ENCODE data around the gene SLC15A4.

The SLC15A4 gene

DNA sequence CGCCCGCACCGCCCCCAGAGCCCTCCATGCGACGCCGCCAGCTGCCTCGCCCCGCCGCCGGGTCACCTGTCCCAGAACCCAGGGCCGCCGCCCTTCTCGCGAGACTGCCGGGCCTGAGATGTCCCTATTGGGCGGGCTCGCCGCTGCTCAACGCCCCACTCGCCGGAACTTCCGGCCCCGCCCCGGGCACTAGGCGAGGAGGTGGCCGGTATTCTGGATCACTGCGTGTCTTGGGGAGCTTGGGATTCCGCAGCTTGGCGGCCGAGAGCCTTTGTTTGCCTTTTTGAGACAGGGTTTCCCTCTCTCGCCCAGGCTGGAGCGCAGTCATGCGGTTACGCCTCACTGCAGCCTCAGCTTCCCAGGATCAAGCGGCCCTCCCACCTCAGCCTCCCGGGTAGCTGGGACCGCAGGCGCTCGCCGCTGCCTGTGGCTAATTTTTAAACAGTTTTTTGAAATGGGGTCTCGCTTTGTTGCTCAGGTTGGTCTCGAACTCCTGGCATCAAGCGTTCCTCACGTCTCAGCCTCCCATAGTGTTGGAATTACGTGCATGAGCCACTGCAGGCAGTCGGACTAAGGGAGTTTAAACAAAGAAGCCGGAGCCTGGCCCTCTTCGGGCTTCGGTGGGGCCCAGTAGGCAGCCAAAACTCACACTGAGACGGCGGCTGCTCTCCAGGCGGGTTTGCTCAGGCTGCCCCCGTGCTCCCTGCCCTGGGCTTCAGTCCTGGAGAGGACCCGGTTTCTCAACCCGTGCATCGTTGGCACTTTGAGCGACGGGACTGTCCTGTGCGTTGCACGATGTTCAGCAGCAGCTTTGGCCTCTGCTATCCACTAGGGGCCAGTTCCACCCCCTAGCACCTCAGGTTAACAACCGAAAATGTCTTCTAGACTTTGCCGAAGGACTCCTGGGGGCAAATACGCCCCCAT lies at the start of gene SLC15A4:
TSS of gene SLC15A4 (minus strand) at position 43 of the 924 bp plus-strand sequence. CDS start at position 28, 15 bp downstream.
- H3K4me2 ChIP-seq: peak within 1 kb of the TSS; percentile 48
- H3K79me2 ChIP-seq (ENCODE audit: insufficient read depth, low read depth): peaks cover 35% of the 10 kb centered on the region; the same call in 1 of the 2 replicates
- H3K9ac ChIP-seq: peak within 1 kb of the TSS; percentile 60; the same call in 1 of the 2 replicates
- H3K36me3 ChIP-seq (ENCODE audit: insufficient read depth): no peaks in the 10 kb centered on the region
- no peaks in the 10 kb centered on the region for H3K4me1 ChIP-seq (ENCODE audit: low read depth, poor library complexity, severe bottlenecking)
- H4K20me1 ChIP-seq (ENCODE audit: insufficient read depth): no peaks in the 10 kb centered on the region
- TF ChIP-seq, protein P1, sequence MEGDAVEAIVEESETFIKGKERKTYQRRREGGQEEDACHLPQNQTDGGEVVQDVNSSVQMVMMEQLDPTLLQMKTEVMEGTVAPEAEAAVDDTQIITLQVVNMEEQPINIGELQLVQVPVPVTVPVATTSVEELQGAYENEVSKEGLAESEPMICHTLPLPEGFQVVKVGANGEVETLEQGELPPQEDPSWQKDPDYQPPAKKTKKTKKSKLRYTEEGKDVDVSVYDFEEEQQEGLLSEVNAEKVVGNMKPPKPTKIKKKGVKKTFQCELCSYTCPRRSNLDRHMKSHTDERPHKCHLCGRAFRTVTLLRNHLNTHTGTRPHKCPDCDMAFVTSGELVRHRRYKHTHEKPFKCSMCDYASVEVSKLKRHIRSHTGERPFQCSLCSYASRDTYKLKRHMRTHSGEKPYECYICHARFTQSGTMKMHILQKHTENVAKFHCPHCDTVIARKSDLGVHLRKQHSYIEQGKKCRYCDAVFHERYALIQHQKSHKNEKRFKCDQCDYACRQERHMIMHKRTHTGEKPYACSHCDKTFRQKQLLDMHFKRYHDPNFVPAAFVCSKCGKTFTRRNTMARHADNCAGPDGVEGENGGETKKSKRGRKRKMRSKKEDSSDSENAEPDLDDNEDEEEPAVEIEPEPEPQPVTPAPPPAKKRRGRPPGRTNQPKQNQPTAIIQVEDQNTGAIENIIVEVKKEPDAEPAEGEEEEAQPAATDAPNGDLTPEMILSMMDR (conservative IDR thresholded peaks at IDR 0.05; ENCODE audit: low read depth, low read length): no peak
- H2AFZ ChIP-seq (ENCODE audit: low read depth): peak within 1 kb of the TSS; percentile 64
- H3K4me3 ChIP-seq (IDR thresholded peaks at IDR 0.05; ENCODE audit: insufficient read depth, low read depth, low read length): no peak within 1 kb of the TSS
- H3K27me3 ChIP-seq (ENCODE audit: insufficient read depth, low read depth): no peaks in the 10 kb centered on the region
- H3K27ac ChIP-seq: peak within 1 kb of the TSS; percentile 30; the same call in 1 of the 2 replicates

DNA sequence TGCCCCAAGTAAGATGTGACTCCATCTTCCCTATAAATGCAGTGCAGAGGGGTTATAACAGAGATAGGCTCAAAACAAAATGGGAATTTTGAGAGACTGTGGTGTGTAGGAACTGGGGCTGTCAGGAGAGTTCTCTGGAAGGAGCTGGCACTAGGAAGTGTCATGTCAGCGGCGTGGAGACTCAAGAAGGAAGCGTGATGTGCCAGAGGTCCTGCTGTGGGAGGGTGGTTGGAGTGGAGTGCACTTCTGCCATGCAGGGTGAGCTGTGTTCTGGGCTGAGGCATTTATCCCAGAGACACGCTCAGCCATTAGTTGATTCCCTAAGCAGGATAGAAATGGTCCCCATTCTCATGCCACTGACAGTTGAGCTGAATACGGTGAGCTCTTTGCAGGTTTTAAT lies 48.5 kb upstream of the SLC15A4 start:
- H3K79me2 ChIP-seq (ENCODE audit: insufficient read depth, low read depth): no peaks in the 10 kb centered on the region
- no peak overlapping the region for H3K9ac ChIP-seq
- H3K36me3 ChIP-seq (ENCODE audit: insufficient read depth): no peaks in the 10 kb centered on the region
- no peak overlapping the region for H3K27ac ChIP-seq
- no peaks in the 10 kb centered on the region for H3K27me3 ChIP-seq (ENCODE audit: insufficient read depth, low read depth)
- no peaks in the 10 kb centered on the region for H4K20me1 ChIP-seq (ENCODE audit: insufficient read depth)
- no peak overlapping the region for H2AFZ ChIP-seq (ENCODE audit: low read depth)
- no peak overlapping the region for H3K4me3 ChIP-seq (IDR thresholded peaks at IDR 0.05; ENCODE audit: insufficient read depth, low read depth, low read length)
- H3K4me1 ChIP-seq (ENCODE audit: low read depth, poor library complexity, severe bottlenecking): no peaks in the 10 kb centered on the region
- H3K4me2 ChIP-seq: no peak overlapping the region
- TF ChIP-seq, protein P1 (conservative IDR thresholded peaks at IDR 0.05; ENCODE audit: low read depth, low read length): no peak

DNA sequence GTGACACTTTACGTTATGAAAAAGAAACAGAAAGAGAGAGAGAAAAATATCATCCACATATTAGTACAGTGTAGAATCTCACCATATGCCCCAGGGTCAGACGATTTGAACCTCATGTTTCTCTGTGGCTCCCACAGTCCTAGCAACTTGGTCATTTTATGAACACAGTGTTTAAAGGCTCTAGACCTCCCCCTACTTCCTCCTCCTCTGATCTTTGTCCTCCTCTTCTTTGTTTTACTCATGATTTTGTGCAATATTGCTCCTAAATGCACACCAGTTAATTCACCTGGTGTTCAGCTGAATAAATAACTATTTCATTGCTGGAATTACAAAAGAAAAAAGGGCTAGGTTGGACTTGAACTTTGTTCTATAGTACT lies 47.7 kb upstream of the SLC15A4 start:
- Histone ChIP-seq H3K27me3 (ENCODE audit: insufficient read depth, low read depth) (no peaks in the 10 kb centered on the region), H3K4me2 (no peak overlapping the region), H3K27ac (no peak overlapping the region), H3K4me1 (ENCODE audit: low read depth, poor library complexity, severe bottlenecking) (no peaks in the 10 kb centered on the region), H3K4me3 (IDR thresholded peaks at IDR 0.05; ENCODE audit: insufficient read depth, low read depth, low read length) (no peak overlapping the region), H3K9ac (no peak overlapping the region), H3K79me2 (ENCODE audit: insufficient read depth, low read depth) (no peaks in the 10 kb centered on the region), H4K20me1 (ENCODE audit: insufficient read depth) (no peaks in the 10 kb centered on the region), H3K36me3 (ENCODE audit: insufficient read depth) (no peaks in the 10 kb centered on the region), H2AFZ (ENCODE audit: low read depth) (no peak overlapping the region)
- TF ChIP-seq, protein P1 (conservative IDR thresholded peaks at IDR 0.05; ENCODE audit: low read depth, low read length): no peak

DNA sequence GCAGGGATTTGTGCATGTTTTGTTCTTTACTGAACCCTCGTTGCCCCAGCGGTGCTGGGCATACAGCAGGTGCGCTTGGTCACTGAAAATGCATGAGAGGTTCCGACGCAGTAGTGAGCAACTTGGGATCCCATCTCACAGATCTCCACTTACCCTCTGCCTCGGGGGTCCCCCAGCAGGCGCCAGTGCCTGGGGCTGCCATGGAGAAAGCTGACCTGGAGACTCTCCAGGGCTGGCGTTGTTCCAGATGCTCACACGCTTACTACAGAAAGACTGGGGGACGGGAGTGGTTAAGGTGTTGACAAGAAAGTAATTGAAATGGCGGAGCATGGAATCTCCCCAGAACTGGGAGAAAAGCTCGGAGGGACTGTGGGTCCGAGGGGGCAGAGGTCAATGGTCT lies 43.7 kb upstream of the SLC15A4 start:
- no peaks in the 10 kb centered on the region for H3K27me3 ChIP-seq (ENCODE audit: insufficient read depth, low read depth)
- no peak overlapping the region for H3K4me3 ChIP-seq (IDR thresholded peaks at IDR 0.05; ENCODE audit: insufficient read depth, low read depth, low read length)
- no peaks in the 10 kb centered on the region for H4K20me1 ChIP-seq (ENCODE audit: insufficient read depth)
- H3K36me3 ChIP-seq (ENCODE audit: insufficient read depth): no peaks in the 10 kb centered on the region
- no peaks in the 10 kb centered on the region for H3K4me1 ChIP-seq (ENCODE audit: low read depth, poor library complexity, severe bottlenecking)
- no peak overlapping the region for H3K4me2 ChIP-seq
- H3K9ac ChIP-seq: no peak overlapping the region
- no peak overlapping the region for H3K27ac ChIP-seq
- no peaks in the 10 kb centered on the region for H3K79me2 ChIP-seq (ENCODE audit: insufficient read depth, low read depth)
- TF ChIP-seq, protein P1 (conservative IDR thresholded peaks at IDR 0.05; ENCODE audit: low read depth, low read length): no peak
- no peak overlapping the region for H2AFZ ChIP-seq (ENCODE audit: low read depth)
